Left lung (tissue), 10 donors: Measurements from ENCODE around the gene GMIP. TPM values are rescaled to one million over a fixed set of nuclear protein-coding genes. Genes with fewer than 3 reads are reported as not detected.
A peak's percentile ranks its signal among the peaks of the same experiment; 100 is the strongest.

Experiments
- ATAC-seq: fragments of 200-7000 bp; cut with Tn5 transposase; one replicate; pipeline ENCODE4 v1.9.1; 2020; ENCODE audit warnings: moderate library complexity
- DNase-seq, 4 donors: peaks; one replicate each; pipeline ENCODE4 v3.0.0-alpha.2; 2013 to 2020
- H3K27ac ChIP-seq, 2 donors: fragments of 200-600 bp; sonication (generic) in 1 of 2; one replicate each; pipeline versions ENCODE4 v1.5.0 to v1.8.0; 2020 to 2021
- H3K27me3 ChIP-seq, 2 donors: fragments of 200-600 bp; sonication (generic) in 1 of 2; one replicate each; pipeline versions ENCODE4 v1.5.0 to v1.8.0; 2020 to 2021
- H3K36me3 ChIP-seq, 2 donors: fragments of 200-600 bp; sonication (generic) in 1 of 2; one replicate each; pipeline versions ENCODE4 v1.5.0 to v1.8.0; 2020 to 2021
- H3K4me1 ChIP-seq, 2 donors: fragments of 200-600 bp; one replicate each; pipeline ENCODE4 v1.8.0; 2021
- H3K4me3 ChIP-seq, 2 donors: fragments of 200-600 bp; sonication (generic) in 1 of 2; one replicate each; pipeline versions ENCODE4 v1.5.0 to v1.8.0; 2020 to 2021; ENCODE audit warnings: mild to moderate bottlenecking in 1 of 2
- H3K9me3 ChIP-seq, 2 donors: fragments of 200-600 bp; sonication (generic) in 1 of 2; one replicate each; pipeline versions ENCODE4 v1.5.0 to v1.8.0; 2020 to 2021
- CTCF ChIP-seq, 2 donors: fragments of 200-600 bp; sonication (generic) in 1 of 2; IDR thresholded peaks; one replicate each; pipeline versions ENCODE4 v1.5.0 to v1.8.0; 2021; ENCODE audit warnings: antibody characterized with exemption in 2 of 2
- intact Hi-C, 2 donors: fragments of 100-400 bp; cut with DNase I; formaldehyde crosslinking; loops; one replicate each; pipeline versions ENCODE4 v1.11.2 to v1.14.2; 2022
- polyA plus RNA-seq, 6 donors: library from polyadenylated mRNA; unstranded; fragments of 120-200 nt; gene quantifications; one replicate each; pipeline ENCODE4 v1.2.1, GENCODE V29; 2013; ENCODE audit not compliant: insufficient read length in 6 of 6
- total RNA-seq, 2 donors: library from RNA; stranded (reverse); fragmentation: NEBNext Ultra II Directional; extraction: Animal tissue kit (Norgen Biotek cat#: 25700); gene quantifications; one replicate each; pipeline ENCODE4 v1.2.1, GENCODE V29; 2021
- donor health status: DM: no; HTN: yes; CAD: no.
- donor health status: DM: no; HTN: no; CAD: no.

Gene GMIP
- total and polyA plus RNA-seq, 8 donors = 9.1 to 57.2 (median 11.1) TPM

- TF ChIP-seq CTCF (IDR thresholded peaks at IDR 0.05) = no peak
- intact Hi-C loops = no loop called here
- Histone ChIP-seq H3K4me1 (peaks cover 0 to 10% of the 10 kb centered on the region in 2 donors), H3K9me3 (no peaks in the 10 kb centered on the region), H3K27me3 (no peaks in the 10 kb centered on the region), H3K36me3 (peaks cover 0 to 83% of the 10 kb centered on the region in 2 donors), H3K27ac (no peak overlapping the region), H3K4me3 (no peak overlapping the region)
- DNase-seq (peak in 1 of 4 donors; percentile 60), ATAC-seq (no peak)
These were observed 13.3 kb upstream of the GMIP start for GRCh38 chr19:19656451-19657396.

GRCh38 chr19:19655641-19656343 is 12.3 kb upstream of the GMIP start:
- TF ChIP-seq CTCF (IDR thresholded peaks at IDR 0.05) = no peak
- ATAC-seq (no peak), DNase-seq (peak in 1 of 4 donors; percentile 64)
- no peak overlapping the region for H3K4me3 ChIP-seq
- H3K27me3 ChIP-seq = no peaks in the 10 kb centered on the region
- H3K27ac ChIP-seq = no peak overlapping the region
- H3K36me3 ChIP-seq = peaks cover 0 to 92% of the 10 kb centered on the region in 2 donors
- no peaks in the 10 kb centered on the region for H3K9me3 ChIP-seq
- intact Hi-C loops = no loop called here
- peaks cover 0 to under 1% of the 10 kb centered on the region in 2 donors for H3K4me1 ChIP-seq

- H3K36me3 ChIP-seq = peaks cover 0 to 99% of the 10 kb centered on the region in 2 donors
- intact Hi-C loops = no loop called here
- DNase-seq (peak in 1 of 4 donors; percentile 66), ATAC-seq (no peak)
- no peak for TF ChIP-seq CTCF (IDR thresholded peaks at IDR 0.05)
- no peak overlapping the region for H3K27ac ChIP-seq
- no peaks in the 10 kb centered on the region for H3K4me1 ChIP-seq
- no peak overlapping the region for H3K4me3 ChIP-seq
- no peaks in the 10 kb centered on the region for H3K27me3 ChIP-seq
- no peaks in the 10 kb centered on the region for H3K9me3 ChIP-seq
These were observed 11.7 kb upstream of the GMIP start for GRCh38 chr19:19655051-19655594.

GRCh38 chr19:19654441-19654840 is 11.0 kb upstream of the GMIP start:
- peak in 1 of 4 donors; percentile 68 for DNase-seq
- H3K36me3 ChIP-seq = peaks cover 0 to 100% of the 10 kb centered on the region in 2 donors

More at GRCh38 chr19:19654441-19654840, 11.0 kb upstream of the GMIP start:
- H3K9me3 ChIP-seq = no peaks in the 10 kb centered on the region
- no peak overlapping the region for H3K27ac ChIP-seq
- no peaks in the 10 kb centered on the region for H3K4me1 ChIP-seq
- intact Hi-C loops = no loop called here
- H3K27me3 ChIP-seq = no peaks in the 10 kb centered on the region
- TF ChIP-seq CTCF (IDR thresholded peaks at IDR 0.05) = no peak
- no peak for ATAC-seq
- H3K4me3 ChIP-seq = no peak overlapping the region
